Stimulated activated CD8-positive, alpha-beta memory T cell treated with anti-CD3 and anti-CD28 coated beads, Interleukin-12 subunit alpha, Interleukin-12 subunit beta, amount 100 ng/mL, for 24 hours (primary cell): ENCODE measurements around the gene VIPR1.

Experiments used
- DNase-seq: peaks from one replicate; pipeline ENCODE4 v3.0.0-alpha.2; 2020; ENCODE audit errors: extremely low read depth

VIPR1 gene

GRCh38 chr3:42493126-42493797, 9.2 kb upstream of the VIPR1 start:
- DNase-seq, result no peak

DNA sequence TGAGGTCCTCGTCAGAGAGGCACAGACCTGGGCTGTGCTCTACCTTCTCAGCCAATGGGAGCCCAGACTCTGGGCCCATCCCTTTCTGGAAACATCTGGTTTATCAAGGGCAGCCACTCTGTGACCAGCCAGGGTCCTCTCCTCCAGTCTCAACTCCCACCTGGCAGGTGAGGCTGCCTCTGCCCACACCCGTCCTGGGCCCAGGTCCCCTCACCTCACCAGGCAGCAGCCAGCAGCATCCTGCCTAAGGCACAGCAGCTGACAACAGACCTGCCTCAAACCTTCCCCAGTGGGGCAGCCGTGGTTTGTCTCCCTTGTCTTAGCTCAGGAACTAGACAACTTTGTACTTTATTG, 8.7 kb upstream of the VIPR1 start:
- DNase-seq, result no peak

DNA sequence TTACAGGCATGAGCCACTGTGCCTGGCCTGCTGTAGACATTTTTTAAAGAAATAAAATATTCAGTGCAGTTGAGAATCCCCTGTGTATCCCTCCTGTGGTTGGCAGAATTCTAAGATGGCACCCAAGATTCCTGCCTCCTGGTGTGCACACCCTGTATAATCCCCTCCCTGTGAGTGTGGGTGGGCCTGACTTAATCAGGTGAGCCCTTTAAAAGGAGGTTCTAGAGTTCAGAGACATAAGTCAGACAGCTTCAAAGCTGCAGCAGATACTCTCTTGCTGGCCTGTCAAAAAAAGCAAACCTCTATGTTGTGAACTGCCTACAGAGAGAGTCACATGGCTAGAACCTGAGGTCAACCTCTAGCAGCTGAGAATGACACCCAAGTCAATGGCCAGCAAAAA, 7.0 kb upstream of the VIPR1 start:
- no peak for DNase-seq

DNA sequence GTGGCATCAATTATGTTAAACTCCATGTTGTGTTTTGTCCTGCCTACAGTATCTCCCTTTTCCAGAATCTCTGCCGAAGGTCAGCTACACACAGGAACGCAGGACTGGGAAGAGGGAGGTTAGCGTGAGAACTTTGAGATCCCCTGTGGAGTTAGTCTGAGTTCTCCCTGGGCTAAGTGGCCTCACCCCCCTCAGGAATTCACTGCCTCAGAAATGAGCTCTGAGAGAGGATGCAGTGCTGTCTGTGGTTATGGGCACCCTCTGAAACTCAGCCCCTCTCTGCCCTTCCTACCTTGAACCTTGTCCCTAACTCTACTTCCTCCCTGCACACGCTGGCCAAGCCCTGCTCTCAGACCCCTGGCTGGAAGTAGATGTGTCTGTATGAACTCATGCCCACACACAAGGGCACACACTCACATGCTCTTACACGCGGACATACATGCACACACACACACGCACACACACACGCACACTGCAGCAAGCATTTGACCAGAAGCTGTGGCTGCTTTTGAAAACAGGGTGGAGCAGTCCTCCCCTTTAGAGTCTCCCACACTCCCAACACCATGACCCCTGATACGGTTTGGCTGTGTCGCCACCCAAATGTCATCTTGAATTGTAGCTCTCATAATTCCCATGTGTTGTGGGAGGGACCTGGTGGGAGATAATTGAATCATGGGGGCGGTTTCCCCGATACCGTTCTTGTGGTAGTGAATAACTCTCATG, 5.3 kb upstream of the VIPR1 start:
- DNase-seq, result no peak

GRCh38 chr3:42498034-42498433, 4.4 kb upstream of the VIPR1 start:
- no peak for DNase-seq

DNA sequence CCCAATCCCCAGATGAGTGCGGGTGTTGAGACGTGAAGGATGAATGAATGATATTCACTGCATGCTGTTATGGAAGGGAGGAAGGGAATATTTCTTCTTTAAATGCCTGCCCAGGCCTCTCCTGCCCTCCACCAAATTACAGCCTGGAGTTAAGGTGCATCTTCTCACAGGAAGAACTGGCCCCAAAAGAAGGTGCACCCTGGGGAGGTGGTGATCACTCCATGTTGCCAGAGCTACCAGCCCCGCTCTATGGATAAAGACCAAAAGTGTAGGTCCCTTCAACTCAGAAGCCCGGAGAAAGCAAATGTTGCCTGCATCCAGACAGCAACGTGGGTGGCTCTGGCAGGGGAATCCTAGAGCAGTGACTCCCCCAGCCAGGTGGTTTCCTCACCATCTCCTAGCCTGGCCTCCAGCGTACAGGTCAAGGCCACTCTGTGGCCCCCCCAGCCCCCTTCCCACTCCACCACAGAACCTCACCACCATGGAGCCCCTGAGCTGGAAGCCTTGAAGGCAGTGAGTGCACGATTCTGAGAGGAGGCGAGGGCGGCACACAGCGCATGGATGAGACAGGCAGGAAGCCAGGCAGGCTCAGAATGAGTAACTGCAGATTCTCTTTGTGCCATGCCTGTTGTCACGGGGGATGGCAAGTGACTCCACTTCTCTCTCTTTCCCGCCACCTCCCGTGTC, 3.5 kb upstream of the VIPR1 start:
- no peak for DNase-seq

DNA sequence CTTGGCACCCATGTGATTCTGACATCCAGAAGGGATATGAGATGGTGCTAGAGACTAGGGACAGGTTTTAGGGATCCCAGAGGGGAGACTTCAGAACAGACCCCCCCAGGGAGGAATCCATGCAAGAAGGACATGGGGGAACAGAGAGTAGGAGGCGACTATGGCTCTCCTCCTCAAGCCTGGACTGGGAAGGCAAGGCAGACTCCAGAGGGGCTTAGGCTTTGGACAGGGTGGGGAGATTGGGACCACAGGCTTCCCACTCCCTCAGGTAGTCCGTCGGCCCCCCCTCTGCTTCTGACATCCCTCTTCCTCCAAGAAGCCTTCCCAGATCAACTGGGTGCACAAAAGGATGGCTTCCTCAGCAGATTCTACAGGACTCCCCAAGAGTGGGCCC, 3.0 kb upstream of the VIPR1 start:
- DNase-seq, result no peak

GRCh38 chr3:42500091-42500490, 2.4 kb upstream of the VIPR1 start:
- DNase-seq, result no peak

- no peak for DNase-seq
Observed at GRCh38 chr3:42500909-42501308, 1.5 kb upstream of the VIPR1 start.

DNA sequence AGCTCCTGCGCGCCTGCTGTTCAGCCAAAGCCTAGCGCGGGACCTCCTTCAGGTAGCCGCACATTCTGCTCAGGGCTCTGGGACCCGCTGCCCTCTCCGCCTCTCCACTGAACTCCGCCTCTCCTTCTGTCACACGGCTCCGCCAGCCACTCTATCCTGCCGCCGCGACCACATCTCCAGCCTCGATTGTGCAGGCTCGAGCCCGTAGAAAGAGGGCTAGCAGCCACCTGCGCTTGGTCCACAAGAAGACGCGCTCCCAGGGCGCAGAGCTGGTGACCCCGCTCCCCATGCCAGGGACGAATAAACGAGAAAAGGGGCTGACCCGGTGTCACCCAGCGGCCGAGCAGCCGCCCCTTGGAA, 1.1 kb upstream of the VIPR1 start:
- DNase-seq, result no peak

- DNase-seq, result no peak
Observed at GRCh38 chr3:42501681-42502428, 588 bp upstream of the VIPR1 start.

- no peak for DNase-seq
Observed at GRCh38 chr3:42503251-42503924, 945 bp downstream of the VIPR1 start.

DNA sequence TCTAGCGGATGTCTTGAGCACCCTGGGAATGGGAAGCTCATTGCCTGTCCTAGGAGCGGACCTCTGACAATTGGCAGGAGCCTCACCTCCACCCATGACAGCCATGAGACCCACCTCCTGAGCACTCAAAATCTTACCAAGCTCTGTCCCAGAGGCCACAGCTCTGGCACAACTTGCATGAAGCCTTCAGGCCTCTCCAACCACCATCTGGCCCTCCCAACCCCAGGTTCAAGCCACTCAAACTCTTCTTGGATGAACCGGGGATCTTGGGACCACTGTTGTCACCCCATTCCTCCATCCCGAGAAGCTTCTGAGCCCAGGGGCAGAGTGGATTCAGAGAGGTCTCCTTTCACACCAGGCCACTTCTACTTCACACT, 1.5 kb downstream of the VIPR1 start:
- DNase-seq, result no peak

- no peak for DNase-seq
Observed at GRCh38 chr3:42504334-42505127, 2.1 kb downstream of the VIPR1 start.

DNA sequence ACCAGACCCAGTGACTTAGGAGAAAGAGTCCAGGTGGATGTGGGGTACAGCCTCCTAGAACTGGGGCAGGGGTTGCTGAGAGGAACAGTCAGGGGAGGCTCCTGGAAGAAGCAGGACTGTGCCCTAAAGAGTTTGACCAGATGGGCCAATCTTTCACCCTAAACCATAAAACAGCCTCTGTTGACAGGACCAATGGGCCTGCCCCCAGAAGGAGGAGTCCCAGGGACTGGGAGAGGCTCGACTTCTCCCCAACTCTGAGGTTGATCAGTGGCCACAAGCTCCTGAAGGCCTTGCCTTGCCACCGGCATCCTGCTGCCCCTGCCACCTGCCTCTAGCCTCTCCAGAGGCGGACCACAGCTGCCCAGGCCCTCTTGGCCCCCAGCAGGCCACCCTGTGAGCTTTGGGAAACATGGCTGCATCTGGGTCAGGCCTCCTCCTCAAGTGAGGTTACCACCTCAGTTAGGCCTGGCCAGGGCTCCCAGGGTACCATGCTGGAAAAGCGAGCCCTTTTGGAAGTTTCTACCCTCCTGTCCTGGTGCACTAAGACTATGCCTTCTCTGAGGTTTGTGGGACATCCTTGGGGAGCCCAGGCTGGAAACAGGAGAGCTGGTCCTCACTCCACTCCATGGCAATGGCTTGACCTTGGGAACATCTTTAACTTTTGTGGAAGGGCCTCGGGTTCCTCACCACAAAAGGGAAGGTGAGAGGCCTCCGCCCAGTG, 2.8 kb downstream of the VIPR1 start:
- DNase-seq, result no peak

- no peak for DNase-seq
Observed at GRCh38 chr3:42505849-42506410, 3.5 kb downstream of the VIPR1 start.

DNA sequence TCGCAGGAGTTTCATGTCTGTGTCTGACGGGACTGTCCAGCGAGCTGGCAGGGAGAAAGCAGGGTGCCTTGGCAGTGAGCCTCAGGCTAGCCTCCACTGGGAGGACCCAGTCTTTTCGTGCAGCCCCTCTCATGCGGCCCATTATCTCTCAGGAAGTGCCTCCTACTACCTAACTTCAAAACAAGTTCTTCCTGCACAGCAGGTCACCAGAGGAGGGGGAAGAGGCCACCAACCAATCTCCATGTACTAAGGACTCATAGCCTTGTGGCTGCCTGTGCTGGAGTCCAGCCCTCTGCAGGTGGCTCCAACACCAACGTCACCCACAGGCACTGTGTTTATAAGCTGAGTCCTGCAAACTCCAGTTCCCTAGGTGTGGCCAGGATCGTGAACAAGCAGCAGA, 4.8 kb downstream of the VIPR1 start:
- no peak for DNase-seq

DNA sequence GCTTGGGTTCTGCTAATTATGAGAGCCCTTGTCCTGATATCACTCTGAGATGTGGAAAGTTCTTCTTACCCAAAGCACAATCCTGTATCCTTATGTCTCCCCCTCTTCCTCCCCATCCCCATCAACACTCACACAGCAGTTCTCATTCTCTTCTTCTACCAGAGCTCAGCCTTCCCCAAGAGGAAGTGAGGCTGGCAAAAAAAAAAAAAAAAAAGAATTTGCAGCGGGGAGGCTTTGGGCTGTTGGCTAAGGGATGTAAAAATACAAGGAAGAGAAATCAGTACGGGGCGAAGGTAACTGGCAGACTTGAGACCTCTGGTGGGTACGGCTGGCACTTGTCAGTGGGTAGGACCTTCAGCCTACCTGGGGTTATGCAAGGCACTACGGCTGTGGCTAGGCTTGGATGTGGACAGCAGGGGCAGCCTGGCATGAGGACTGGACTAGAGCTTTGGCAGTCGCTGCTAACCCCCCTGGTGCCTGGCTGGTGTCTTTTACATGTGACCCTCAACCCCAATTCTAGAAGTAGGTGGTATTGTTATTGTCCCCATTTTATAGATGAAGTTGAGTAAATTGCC, 5.4 kb downstream of the VIPR1 start:
- no peak for DNase-seq

- DNase-seq, result no peak
Observed at GRCh38 chr3:42508562-42508961, 6.1 kb downstream of the VIPR1 start.

DNA sequence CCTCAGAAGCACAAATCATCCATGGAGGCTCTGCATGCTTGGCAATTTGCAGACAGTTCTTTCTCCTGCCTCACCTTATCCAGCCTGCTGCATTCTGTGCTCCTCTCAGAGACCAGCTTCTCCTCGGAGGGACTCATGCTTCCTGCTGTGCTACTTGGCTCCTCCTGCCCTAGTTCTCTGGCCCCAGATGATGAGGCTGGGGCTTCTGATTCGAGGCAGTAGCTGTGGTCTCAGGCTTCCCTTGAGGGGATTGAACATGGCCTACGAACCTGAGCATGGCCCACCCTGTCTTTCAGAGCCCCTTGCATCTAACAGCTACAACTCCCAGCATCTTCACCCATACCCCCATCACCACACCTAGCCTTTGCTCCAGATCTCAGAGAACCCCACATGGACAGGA, 6.7 kb downstream of the VIPR1 start:
- DNase-seq, result no peak
